NCI-H82 (cell line): Measurements from ENCODE around the gene MB.

Experiments used
- DNase-seq: peaks from one replicate; lab custom pipeline; 2025; lab: John Stamatoyannopoulos, UW

MB gene

GRCh38 chr22:35615156-35615555 is 2.0 kb downstream of the MB start:
- no peak for DNase-seq

GRCh38 chr22:35614404-35614803 is 2.7 kb downstream of the MB start:
- DNase-seq: no peak

- DNase-seq: no peak
These were observed 4.2 kb downstream of the MB start for GRCh38 chr22:35612903-35613302.

GRCh38 chr22:35611891-35612576 is 5.1 kb downstream of the MB start:
- DNase-seq: no peak

GRCh38 chr22:35611200-35611890 is 5.8 kb downstream of the MB start:
- DNase-seq: no peak

- no peak for DNase-seq
These were observed 6.4 kb downstream of the MB start for GRCh38 chr22:35610741-35611140.

- DNase-seq: no peak
These were observed 7.4 kb downstream of the MB start for GRCh38 chr22:35609761-35610160.

GRCh38 chr22:35609261-35609660 is 7.9 kb downstream of the MB start:
- DNase-seq: no peak

- DNase-seq: no peak
These were observed 9.0 kb downstream of the MB start for GRCh38 chr22:35608088-35608487.

GRCh38 chr22:35606916-35607315 is 10.2 kb downstream of the MB start:
- DNase-seq: no peak

- no peak for DNase-seq
These were observed 11.2 kb downstream of the MB start for GRCh38 chr22:35605851-35606481.

GRCh38 chr22:35605369-35605680 is 11.8 kb downstream of the MB start:
- DNase-seq: no peak

- no peak for DNase-seq
These were observed 12.3 kb downstream of the MB start for GRCh38 chr22:35604621-35605368.

GRCh38 chr22:35601743-35602615 is 15.2 kb downstream of the MB start:
- DNase-seq: no peak

GRCh38 chr22:35601013-35601580 is 16.0 kb downstream of the MB start:
- no peak for DNase-seq

GRCh38 chr22:35600476-35600875 is 16.7 kb downstream of the MB start:
- no peak for DNase-seq

- no peak for DNase-seq
These were observed 17.8 kb downstream of the MB start for GRCh38 chr22:35599364-35599763.

- DNase-seq: no peak
These were observed 18.8 kb downstream of the MB start for GRCh38 chr22:35598396-35598710.

- DNase-seq: no peak
These were observed 19.3 kb downstream of the MB start for GRCh38 chr22:35597692-35598395.

GRCh38 chr22:35596821-35597220 is 20.3 kb downstream of the MB start:
- DNase-seq: no peak

GRCh38 chr22:35594686-35595085 is 22.4 kb downstream of the MB start:
- DNase-seq: no peak
